ENCODE results near the gene PRDM2. TPM values are rescaled to one million over a fixed set of nuclear protein-coding genes. Genes with fewer than 3 reads are reported as not detected.
A peak's percentile ranks its signal among the peaks of the same experiment; 100 is the strongest.

PRDM2 gene
- total and polyA plus RNA-seq, 2 experiments from 2014 or later: 11.5 to 18.6 TPM

GRCh38 chr1:13725714-13726175 lies 25.8 kb downstream of the PRDM2 start:
- Histone ChIP-seq H3K4me3 (no peak overlapping the region), H3K9me2 (replicated peaks; ENCODE audit: insufficient read depth) (no peaks in the 10 kb centered on the region), H3K9me3 (ENCODE audit: low read depth) (no peaks in the 10 kb centered on the region), H3K4me1 (ENCODE audit: insufficient read depth) (no peaks in the 10 kb centered on the region), H2AFZ (no peak overlapping the region), H4K20me1 (ENCODE audit: insufficient read depth, poor library complexity, severe bottlenecking) (no peaks in the 10 kb centered on the region), H3K4me2 (no peak overlapping the region), H3K79me2 (peaks cover 25% of the 10 kb centered on the region), H3K27ac (no peak overlapping the region), H3K36me3 (replicated peaks; ENCODE audit: insufficient read depth, low read depth) (no peaks in the 10 kb centered on the region), H3K27me3 (no peaks in the 10 kb centered on the region)
- WGBS (ENCODE audit: low lambda C conversion rate, missing lambda C conversion rate): 55% methylated on average over 4 of the region's 4 CpGs
- TF ChIP-seq CTCF (IDR thresholded peaks at IDR 0.05; ENCODE audit: poor library complexity) (peak; percentile 46), EZH2phosphoT487 (IDR thresholded peaks at IDR 0.05; ENCODE audit: low read depth, severe bottlenecking, unreplicated experiment) (no peak), EZH2 (IDR thresholded peaks at IDR 0.05; ENCODE audit: borderline replicate concordance) (no peak)
- peak; percentile 58 for DNase-seq (ENCODE audit: low spot score)

GRCh38 chr1:13728091-13728715 lies 28.2 kb downstream of the PRDM2 start:
- no peak overlapping the region for H3K27ac ChIP-seq

GRCh38 chr1:13730291-13730690 lies 30.3 kb downstream of the PRDM2 start:
- Histone ChIP-seq H3K4me2 (no peak overlapping the region), H3K4me1 (ENCODE audit: insufficient read depth) (no peaks in the 10 kb centered on the region), H3K9me2 (replicated peaks; ENCODE audit: insufficient read depth) (no peaks in the 10 kb centered on the region), H3K4me3 (no peak overlapping the region), H3K9me3 (ENCODE audit: low read depth) (no peaks in the 10 kb centered on the region), H3K27ac (no peak overlapping the region), H3K79me2 (peaks cover 17% of the 10 kb centered on the region), H3K27me3 (no peaks in the 10 kb centered on the region), H4K20me1 (ENCODE audit: insufficient read depth, poor library complexity, severe bottlenecking) (no peaks in the 10 kb centered on the region), H3K36me3 (replicated peaks; ENCODE audit: insufficient read depth, low read depth) (no peaks in the 10 kb centered on the region), H2AFZ (no peak overlapping the region)
- WGBS (ENCODE audit: low lambda C conversion rate, missing lambda C conversion rate): 61% methylated on average over 1 of the region's 1 CpG
- no peak for DNase-seq (ENCODE audit: low spot score)
- no peak for TF ChIP-seq CTCF (IDR thresholded peaks at IDR 0.05; ENCODE audit: poor library complexity)
- no peak for TF ChIP-seq EZH2phosphoT487 (IDR thresholded peaks at IDR 0.05; ENCODE audit: low read depth, severe bottlenecking, unreplicated experiment)
- TF ChIP-seq EZH2 (IDR thresholded peaks at IDR 0.05; ENCODE audit: borderline replicate concordance): no peak

More at GRCh38 chr1:13728091-13728715, 28.2 kb downstream of the PRDM2 start:
- TF ChIP-seq CTCF (IDR thresholded peaks at IDR 0.05; ENCODE audit: poor library complexity): no peak
- TF ChIP-seq EZH2 (IDR thresholded peaks at IDR 0.05; ENCODE audit: borderline replicate concordance): no peak
- TF ChIP-seq EZH2phosphoT487 (IDR thresholded peaks at IDR 0.05; ENCODE audit: low read depth, severe bottlenecking, unreplicated experiment): no peak
- Histone ChIP-seq H3K9me3 (ENCODE audit: low read depth) (no peaks in the 10 kb centered on the region), H3K4me3 (no peak overlapping the region), H3K4me1 (ENCODE audit: insufficient read depth) (no peaks in the 10 kb centered on the region), H3K36me3 (replicated peaks; ENCODE audit: insufficient read depth, low read depth) (no peaks in the 10 kb centered on the region), H3K27me3 (no peaks in the 10 kb centered on the region), H3K4me2 (no peak overlapping the region), H3K9me2 (replicated peaks; ENCODE audit: insufficient read depth) (no peaks in the 10 kb centered on the region), H2AFZ (no peak overlapping the region), H4K20me1 (ENCODE audit: insufficient read depth, poor library complexity, severe bottlenecking) (no peaks in the 10 kb centered on the region), H3K79me2 (peaks cover 19% of the 10 kb centered on the region)
- DNase-seq (ENCODE audit: low spot score): no peak
- WGBS (ENCODE audit: low lambda C conversion rate, missing lambda C conversion rate): 60% methylated on average over 4 of the region's 4 CpGs
